GM21529 (cell line): ENCODE measurements around the gene SYDE2.
"Not testable (repeated sequence)": the region's sequence is repeated elsewhere in the genome, so short reads cannot be mapped to it uniquely, and the experiment has no call there.

ENCODE experiments used
- ATAC-seq: cut with Tn5 transposase; IDR thresholded peaks from one replicate; pipeline ENCODE4 v1.9.1; 2021; ENCODE audit not compliant: unreplicated experiment

Gene SYDE2

GRCh38 chr1:85200463-85201339 is at the start of gene SYDE2:
Gene SYDE2, minus strand, starts transcription at chr1:85201016. Its CDS starts 20 bp downstream, at chr1:85200996.
- peak; percentile 70 for ATAC-seq

GRCh38 chr1:85249042-85249441 is 48.2 kb upstream of the SYDE2 start:
- not testable (repeated sequence) for ATAC-seq

- no peak for ATAC-seq
Measured at GRCh38 chr1:85245891-85246290, 45.1 kb upstream of the SYDE2 start.

DNA sequence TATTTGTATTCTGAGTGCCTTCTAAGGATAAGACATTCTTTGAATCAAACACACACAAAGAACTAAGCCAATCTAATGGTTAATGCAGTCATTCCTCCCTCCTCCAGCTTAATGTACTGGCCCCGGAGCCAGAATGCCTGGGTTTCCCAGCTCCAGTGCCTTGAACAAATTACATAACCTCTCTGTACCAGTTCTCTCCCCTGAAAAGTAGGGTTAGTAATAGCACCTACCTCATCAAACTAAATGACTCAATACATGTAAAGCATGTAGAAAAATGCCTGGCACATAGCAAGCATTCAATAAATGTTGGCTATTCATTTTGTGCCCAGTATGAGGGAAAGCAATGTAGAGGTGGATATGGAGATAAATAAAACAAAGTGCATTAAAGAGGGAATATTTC is 44.6 kb upstream of the SYDE2 start:
- no peak for ATAC-seq

DNA sequence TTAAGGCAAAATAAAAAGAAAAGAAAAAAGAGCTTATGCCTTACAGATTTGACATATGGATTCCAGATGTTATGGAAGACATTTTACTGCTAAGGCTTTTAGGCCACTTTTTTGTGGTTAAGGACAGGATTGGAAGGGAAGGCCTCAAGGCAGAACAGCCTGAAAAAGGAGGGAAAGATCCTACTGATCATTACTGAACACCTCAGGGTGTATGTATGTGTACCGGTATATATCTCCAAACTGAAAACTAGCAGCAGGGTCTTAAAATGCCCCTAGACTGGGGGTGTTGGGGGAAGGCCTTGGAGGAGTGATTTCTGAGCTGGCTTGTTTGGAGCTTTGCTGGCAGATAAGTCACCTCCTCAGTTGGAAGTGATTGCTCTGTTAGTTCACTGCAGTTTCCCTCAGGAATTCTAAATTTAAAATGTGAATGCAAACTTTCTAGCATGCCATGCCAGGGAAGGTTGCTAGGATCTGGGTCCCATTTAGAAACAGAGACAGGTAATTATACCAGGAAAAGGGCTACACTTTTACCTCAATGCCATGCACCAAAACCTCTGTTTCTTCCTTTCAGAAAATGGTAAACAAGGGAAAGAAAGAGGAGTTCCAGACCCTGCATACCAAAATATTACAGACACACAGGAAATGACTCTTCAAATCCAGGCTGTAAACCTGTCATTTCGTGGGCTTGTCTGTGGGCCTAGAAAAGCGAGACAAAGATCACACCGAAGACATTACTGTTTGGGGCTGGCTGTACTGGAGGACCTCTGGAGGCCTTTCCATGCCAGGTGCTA is 43.6 kb upstream of the SYDE2 start:
- ATAC-seq, result no peak

- ATAC-seq, result no peak
Measured at GRCh38 chr1:85243372-85243771, 42.6 kb upstream of the SYDE2 start.

DNA sequence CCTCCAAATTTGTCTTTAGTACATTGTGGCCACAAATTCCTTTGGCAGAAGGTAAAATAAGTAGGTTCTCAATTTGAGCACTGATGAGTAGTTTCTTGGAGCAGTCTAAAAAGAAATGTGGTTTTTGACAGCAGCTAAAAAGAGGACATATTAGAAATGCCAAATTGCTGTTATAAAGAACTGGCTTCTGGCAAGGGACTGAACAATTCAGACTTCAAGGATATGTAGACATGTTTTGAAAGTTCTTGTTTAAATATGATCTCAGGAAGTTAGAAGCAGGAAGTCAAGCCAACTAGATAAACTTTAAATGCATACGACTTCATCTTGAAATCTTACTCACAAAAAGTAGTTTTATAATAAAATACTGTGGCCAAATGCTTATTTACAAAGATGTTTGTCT is 39.8 kb upstream of the SYDE2 start:
- ATAC-seq, result no peak

DNA sequence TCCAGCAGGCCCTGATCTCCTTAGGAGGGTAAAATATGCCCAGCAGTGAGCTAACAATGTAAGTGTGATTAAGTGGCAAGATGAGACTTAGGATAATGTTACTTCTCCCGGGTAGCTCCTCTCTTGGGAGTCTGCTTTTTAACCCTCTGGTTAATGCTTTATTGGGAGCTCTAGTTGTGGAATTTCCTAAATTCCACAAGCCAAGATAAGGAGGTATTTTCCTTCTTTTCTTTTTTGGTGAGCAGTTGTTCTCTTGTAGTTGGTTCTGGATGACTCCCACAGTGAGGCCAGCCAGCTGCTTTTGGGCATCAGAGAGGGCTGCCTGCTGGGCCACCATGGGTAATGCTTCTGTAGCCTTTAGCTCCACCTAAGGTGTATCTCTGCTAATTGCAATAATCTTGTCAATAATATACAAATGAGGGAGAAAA is 39.4 kb upstream of the SYDE2 start:
- ATAC-seq, result peak; percentile 82

- ATAC-seq, result no peak
Measured at GRCh38 chr1:85237613-85238012, 36.8 kb upstream of the SYDE2 start.

DNA sequence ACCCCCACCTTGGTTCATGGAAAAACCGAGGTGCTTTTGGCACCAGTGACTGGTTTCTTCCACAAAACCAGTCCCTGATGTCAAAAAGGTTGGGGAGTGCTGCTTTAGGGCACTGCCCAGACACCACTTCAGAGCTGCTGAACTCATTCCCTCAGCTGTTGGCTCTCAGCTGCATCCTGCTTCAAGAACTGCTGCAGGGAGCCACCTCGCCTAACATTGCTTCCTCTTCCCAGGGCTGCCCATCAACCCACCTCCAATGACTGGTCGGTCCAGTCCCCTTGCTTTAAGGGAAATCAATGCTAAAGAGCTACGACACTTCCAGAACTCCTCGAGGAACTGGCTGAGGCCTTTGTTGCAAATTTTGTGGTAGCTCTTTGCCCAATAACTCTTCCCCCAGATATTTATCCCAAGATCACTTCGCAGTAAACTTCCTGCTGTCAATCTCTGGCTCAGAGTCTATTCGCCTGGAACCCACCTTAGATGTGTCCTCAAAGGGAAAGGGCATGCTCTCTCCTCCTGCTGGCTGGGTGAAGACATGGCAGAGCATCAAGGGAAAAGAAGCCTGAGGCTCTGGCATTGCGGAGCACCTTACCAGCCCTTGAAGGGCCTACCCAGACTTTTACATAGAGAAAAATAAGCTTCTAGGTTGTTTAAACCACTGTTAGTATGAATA is 29.6 kb upstream of the SYDE2 start:
- ATAC-seq, result no peak

DNA sequence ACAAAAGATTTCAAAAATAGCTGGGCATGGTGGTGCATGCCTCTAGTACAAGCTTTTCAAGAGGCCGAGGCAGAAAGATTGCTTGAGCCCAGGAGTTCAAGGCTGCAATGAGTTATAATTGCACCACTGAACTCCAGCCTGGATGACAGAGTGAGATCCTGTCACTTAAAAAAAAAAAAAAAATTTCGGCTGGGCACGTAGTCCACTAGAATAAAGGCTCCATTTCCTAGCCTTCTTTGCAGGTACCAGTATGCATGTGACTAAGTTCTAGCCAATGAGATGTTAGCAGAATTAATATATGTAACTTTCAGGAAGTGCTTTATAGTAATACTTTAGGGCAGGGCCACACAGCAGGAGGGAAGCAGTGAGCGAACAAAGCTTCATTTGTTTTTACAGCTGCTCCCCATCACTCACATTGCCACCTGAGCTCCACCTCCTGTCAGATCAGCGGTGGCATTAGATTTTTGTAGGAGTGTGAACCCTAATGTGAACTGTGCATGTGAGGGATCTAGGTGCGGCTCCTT is 28.8 kb upstream of the SYDE2 start:
- no peak for ATAC-seq

- ATAC-seq, result no peak
Measured at GRCh38 chr1:85228972-85229371, 28.2 kb upstream of the SYDE2 start.

GRCh38 chr1:85225624-85226380 is 25.0 kb upstream of the SYDE2 start:
- ATAC-seq, result no peak

GRCh38 chr1:85224734-85225623 is 24.2 kb upstream of the SYDE2 start:
- no peak for ATAC-seq

GRCh38 chr1:85224295-85224694 is 23.5 kb upstream of the SYDE2 start:
- ATAC-seq, result no peak

- ATAC-seq, result no peak
Measured at GRCh38 chr1:85223334-85223733, 22.5 kb upstream of the SYDE2 start.

DNA sequence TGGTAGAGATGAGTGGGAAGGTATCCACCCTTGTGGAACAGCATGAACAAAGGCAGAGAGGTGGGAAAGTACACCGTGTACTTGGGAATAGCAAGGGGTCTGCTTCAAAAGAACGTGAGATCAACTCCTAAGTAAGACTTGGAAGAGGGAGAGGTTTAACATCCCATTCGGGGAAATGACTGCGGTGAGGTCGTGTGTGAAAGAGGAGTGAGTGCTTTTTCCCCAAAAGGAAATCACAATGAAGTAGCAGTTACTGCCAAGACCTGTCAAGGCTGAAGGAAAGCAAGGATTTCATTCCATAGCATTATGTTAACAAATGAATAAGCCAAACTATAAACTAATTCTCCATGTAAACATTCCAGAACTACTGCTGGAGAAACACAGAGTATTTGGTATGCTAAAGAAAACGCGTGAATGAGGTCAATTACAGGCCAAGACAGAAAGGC is 20.0 kb upstream of the SYDE2 start:
- ATAC-seq, result no peak

DNA sequence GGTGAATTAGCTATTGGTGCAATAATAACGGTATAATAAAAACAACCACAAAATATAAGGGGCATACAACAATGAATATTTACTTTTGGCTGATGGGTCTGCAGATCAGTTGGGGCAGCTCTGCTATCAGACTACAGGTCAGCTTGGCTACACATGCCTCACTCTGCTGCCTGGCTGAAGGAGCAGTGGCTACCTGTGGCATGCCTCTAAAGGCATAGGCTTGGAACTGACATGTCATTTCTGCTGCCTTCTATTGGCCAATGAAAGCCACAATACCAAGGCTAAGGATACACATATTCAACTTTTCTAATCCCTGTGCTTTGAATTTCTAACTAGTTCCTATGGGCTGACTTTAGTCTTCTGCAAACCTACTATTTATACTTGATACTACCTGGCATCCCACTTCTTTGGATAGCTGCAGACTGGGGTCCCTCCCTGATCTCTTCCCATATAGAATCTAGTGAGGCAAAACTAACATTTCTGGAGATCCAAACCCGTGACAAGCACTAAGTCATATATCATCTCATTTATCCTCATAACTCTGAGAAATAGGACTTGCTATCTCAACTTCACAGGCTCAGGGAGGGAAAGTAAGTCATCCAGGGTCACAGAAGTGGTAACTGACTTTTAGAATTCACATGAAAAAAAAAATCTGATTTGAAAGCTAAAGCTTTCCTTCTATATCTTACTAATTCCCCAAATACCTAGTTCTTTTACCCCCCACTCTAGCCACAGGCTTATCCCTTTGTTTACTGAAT is 19.2 kb upstream of the SYDE2 start:
- no peak for ATAC-seq

GRCh38 chr1:85216697-85217096 is 15.9 kb upstream of the SYDE2 start:
- ATAC-seq, result no peak
